ENCODE results near the gene MIPOL1. TPM values are rescaled to one million over a fixed set of nuclear protein-coding genes. Genes with fewer than 3 reads are reported as not detected.

MIPOL1 gene
- total RNA-seq, 1 donor from 2014 or later, result 18.4 TPM

- Mint-ChIP-seq H3K27me3 (ENCODE audit: insufficient read depth, low read depth) (no peaks in the 10 kb centered on the region), H3K4me1 (peaks cover 5% of the 10 kb centered on the region), H3K36me3 (no peaks in the 10 kb centered on the region), H3K9me3 (no peaks in the 10 kb centered on the region), H3K27ac (no peak overlapping the region), H3K4me3 (no peak overlapping the region)
- Histone ChIP-seq H3K27ac (no peak overlapping the region), H3K4me1 (no peaks in the 10 kb centered on the region), H3K27me3 (no peaks in the 10 kb centered on the region), H3K4me3 (no peak overlapping the region), H3K9ac (no peak overlapping the region), H3K79me2 (ENCODE audit: low read depth) (no peaks in the 10 kb centered on the region), H2AFZ (replicated peaks) (no peak overlapping the region), H3K4me2 (no peak overlapping the region), H3K36me3 (no peaks in the 10 kb centered on the region), H3F3A (ENCODE audit: low read depth) (no peaks in the 10 kb centered on the region), H4K20me1 (ENCODE audit: low read depth) (no peaks in the 10 kb centered on the region), H3K9me3 (ENCODE audit: low read depth) (no peaks in the 10 kb centered on the region)
- TF ChIP-seq EZH2 (IDR thresholded peaks at IDR 0.05) (no peak), EZH2phosphoT487 (IDR thresholded peaks at IDR 0.05) (no peak)
- DNase-seq (ENCODE audit: low spot score), result no peak
Measured at GRCh38 chr14:37515771-37516170, 318.0 kb downstream of the MIPOL1 start.

GRCh38 chr14:37526994-37527393 is 329.3 kb downstream of the MIPOL1 start:
- no peak overlapping the region for H3K9ac ChIP-seq
- no peak overlapping the region for H3K27ac ChIP-seq
- H4K20me1 ChIP-seq (ENCODE audit: low read depth), result no peaks in the 10 kb centered on the region
- no peaks in the 10 kb centered on the region for H3F3A ChIP-seq (ENCODE audit: low read depth)
- no peaks in the 10 kb centered on the region for H3K4me1 ChIP-seq
- H3K36me3 Mint-ChIP-seq, result no peaks in the 10 kb centered on the region
- H3K4me3 ChIP-seq, result no peak overlapping the region
- H3K36me3 ChIP-seq, result no peaks in the 10 kb centered on the region
- H3K27me3 Mint-ChIP-seq (ENCODE audit: insufficient read depth, low read depth), result no peaks in the 10 kb centered on the region
- no peaks in the 10 kb centered on the region for H3K9me3 Mint-ChIP-seq
- no peak overlapping the region for H3K27ac Mint-ChIP-seq
- H3K4me1 Mint-ChIP-seq, result no peaks in the 10 kb centered on the region
- no peak overlapping the region for H2AFZ ChIP-seq (replicated peaks)
- H3K4me2 ChIP-seq, result no peak overlapping the region
- DNase-seq (ENCODE audit: low spot score), result no peak
- TF ChIP-seq CTCF (IDR thresholded peaks at IDR 0.05) (no peak), EZH2phosphoT487 (IDR thresholded peaks at IDR 0.05) (no peak), EZH2 (IDR thresholded peaks at IDR 0.05) (no peak)
- H3K9me3 ChIP-seq (ENCODE audit: low read depth), result no peaks in the 10 kb centered on the region
- H3K79me2 ChIP-seq (ENCODE audit: low read depth), result no peaks in the 10 kb centered on the region
- no peaks in the 10 kb centered on the region for H3K27me3 ChIP-seq
- no peak overlapping the region for H3K4me3 Mint-ChIP-seq

DNA sequence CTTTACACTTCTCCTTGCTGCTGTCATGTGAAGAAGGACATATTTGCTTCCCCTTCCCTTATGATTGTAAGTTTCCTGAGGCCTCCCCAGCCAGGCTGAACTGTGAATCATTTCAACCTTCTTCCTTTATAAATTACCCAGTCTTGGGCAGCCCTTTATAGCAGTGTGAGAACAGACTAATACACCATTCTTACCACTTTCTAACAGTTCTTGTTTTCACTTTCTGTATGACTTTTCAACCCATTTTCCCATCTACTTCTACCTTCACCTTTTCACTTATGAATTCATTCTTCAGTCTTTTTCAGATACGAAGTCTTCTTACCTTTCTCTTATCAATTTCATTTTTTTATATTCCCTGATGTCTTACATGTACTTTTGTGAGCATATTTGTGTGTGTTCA is 342.3 kb downstream of the MIPOL1 start:
- no peak overlapping the region for H3K4me2 ChIP-seq
- no peaks in the 10 kb centered on the region for H3K79me2 ChIP-seq (ENCODE audit: low read depth)
- no peaks in the 10 kb centered on the region for H3K27me3 ChIP-seq
- H3K36me3 ChIP-seq, result no peaks in the 10 kb centered on the region
- H3F3A ChIP-seq (ENCODE audit: low read depth), result no peaks in the 10 kb centered on the region
- no peak for DNase-seq (ENCODE audit: low spot score)
- Mint-ChIP-seq H3K27ac (no peak overlapping the region), H3K4me1 (no peaks in the 10 kb centered on the region), H3K9me3 (no peaks in the 10 kb centered on the region), H3K4me3 (no peak overlapping the region), H3K36me3 (no peaks in the 10 kb centered on the region), H3K27me3 (ENCODE audit: insufficient read depth, low read depth) (no peaks in the 10 kb centered on the region)
- no peaks in the 10 kb centered on the region for H3K9me3 ChIP-seq (ENCODE audit: low read depth)
- no peaks in the 10 kb centered on the region for H3K4me1 ChIP-seq
- no peak overlapping the region for H3K4me3 ChIP-seq
- TF ChIP-seq CTCF (IDR thresholded peaks at IDR 0.05) (no peak), EZH2 (IDR thresholded peaks at IDR 0.05) (no peak), EZH2phosphoT487 (IDR thresholded peaks at IDR 0.05) (no peak)
- H3K27ac ChIP-seq, result no peak overlapping the region
- H4K20me1 ChIP-seq (ENCODE audit: low read depth), result no peaks in the 10 kb centered on the region
- H3K9ac ChIP-seq, result no peak overlapping the region
- H2AFZ ChIP-seq (replicated peaks), result no peak overlapping the region

- Mint-ChIP-seq H3K4me3 (no peak overlapping the region), H3K27me3 (ENCODE audit: insufficient read depth, low read depth) (peaks cover 3% of the 10 kb centered on the region), H3K36me3 (no peaks in the 10 kb centered on the region), H3K4me1 (no peaks in the 10 kb centered on the region), H3K27ac (no peak overlapping the region), H3K9me3 (no peaks in the 10 kb centered on the region)
- no peak overlapping the region for H2AFZ ChIP-seq (replicated peaks)
- H4K20me1 ChIP-seq (ENCODE audit: low read depth), result no peaks in the 10 kb centered on the region
- no peak overlapping the region for H3K27ac ChIP-seq
- TF ChIP-seq EZH2 (IDR thresholded peaks at IDR 0.05) (no peak), EZH2phosphoT487 (IDR thresholded peaks at IDR 0.05) (no peak), CTCF (IDR thresholded peaks at IDR 0.05) (no peak)
- no peaks in the 10 kb centered on the region for H3K9me3 ChIP-seq (ENCODE audit: low read depth)
- DNase-seq (ENCODE audit: low spot score), result no peak
- no peaks in the 10 kb centered on the region for H3K4me1 ChIP-seq
- no peak overlapping the region for H3K4me2 ChIP-seq
- H3K27me3 ChIP-seq, result no peaks in the 10 kb centered on the region
- H3K79me2 ChIP-seq (ENCODE audit: low read depth), result no peaks in the 10 kb centered on the region
- no peaks in the 10 kb centered on the region for H3K36me3 ChIP-seq
- H3K4me3 ChIP-seq, result no peak overlapping the region
- no peak overlapping the region for H3K9ac ChIP-seq
- H3F3A ChIP-seq (ENCODE audit: low read depth), result no peaks in the 10 kb centered on the region
Measured at GRCh38 chr14:37544407-37544806, 346.7 kb downstream of the MIPOL1 start.
